Measurements from ENCODE around the gene GCSAM. TPM values are rescaled to one million over a fixed set of nuclear protein-coding genes. Genes with fewer than 3 reads are reported as not detected.

The GCSAM gene
- total RNA-seq, 2 experiments from 2014 or later: 6.5 to 6.8 TPM

DNA sequence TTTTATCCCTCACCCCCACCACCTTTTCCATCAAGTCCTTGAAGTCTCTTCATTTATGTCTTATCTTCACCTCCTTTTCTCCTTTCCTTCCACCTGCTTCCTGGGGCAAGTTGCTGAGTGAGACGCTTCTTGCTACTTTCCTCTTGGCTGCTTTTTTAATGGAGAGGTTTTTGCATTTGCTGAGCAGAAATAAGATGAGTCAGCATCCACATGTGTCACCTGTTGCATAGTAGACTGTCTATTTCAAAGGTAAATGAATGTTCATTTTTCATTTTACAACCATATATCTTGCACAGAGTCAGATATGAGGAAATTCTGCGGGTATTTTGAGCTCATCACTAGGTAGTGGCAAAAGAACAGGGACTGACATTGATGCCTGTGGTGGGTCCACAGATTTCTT lies 28.3 kb downstream of the GCSAM start:
- H3K36me3 ChIP-seq (ENCODE audit: insufficient read depth, low read length): no peaks in the 10 kb centered on the region
- intact Hi-C loops (cut with DNase I, micrococcal nuclease): no loop called here
- DNase-seq (no peak), ATAC-seq (ENCODE audit: poor library complexity) (no peak)
- Mint-ChIP-seq H3K27me3 (no peaks in the 10 kb centered on the region), H3K27ac (no peak overlapping the region), H3K4me3 (no peak overlapping the region), H3K4me1 (ENCODE audit: low read depth) (no peaks in the 10 kb centered on the region), H3K9me3 (no peaks in the 10 kb centered on the region), H3K36me3 (ENCODE audit: low read depth) (peaks cover 5% of the 10 kb centered on the region)
- ChIA-PET POLR2A (no interaction called here), CTCF (interaction anchor here (1.3 kb wide), 1 partner anchor 189 kb away, joined by 3 read pairs; the partner anchor contains the start of gene SLC9C1)
- no peaks in the 10 kb centered on the region for H3K27me3 ChIP-seq (ENCODE audit: control insufficient read depth in 1 of 2, insufficient read depth in 2 of 2, low read length in 2 of 2)
- H3K4me1 ChIP-seq (ENCODE audit: insufficient read depth, low read length): no peaks in the 10 kb centered on the region
- TF ChIP-seq CTCF (IDR thresholded peaks at IDR 0.05): no peak
- H3K9me3 ChIP-seq (ENCODE audit: control insufficient read depth in 1 of 2, insufficient read depth in 1 of 2, low read length in 2 of 2): no peaks in the 10 kb centered on the region
- H3K27ac ChIP-seq (ENCODE audit: low read depth in 1 of 2, low read length in 2 of 2): no peak overlapping the region
- no peak overlapping the region for H3K4me3 ChIP-seq (ENCODE audit: low read length)

DNA sequence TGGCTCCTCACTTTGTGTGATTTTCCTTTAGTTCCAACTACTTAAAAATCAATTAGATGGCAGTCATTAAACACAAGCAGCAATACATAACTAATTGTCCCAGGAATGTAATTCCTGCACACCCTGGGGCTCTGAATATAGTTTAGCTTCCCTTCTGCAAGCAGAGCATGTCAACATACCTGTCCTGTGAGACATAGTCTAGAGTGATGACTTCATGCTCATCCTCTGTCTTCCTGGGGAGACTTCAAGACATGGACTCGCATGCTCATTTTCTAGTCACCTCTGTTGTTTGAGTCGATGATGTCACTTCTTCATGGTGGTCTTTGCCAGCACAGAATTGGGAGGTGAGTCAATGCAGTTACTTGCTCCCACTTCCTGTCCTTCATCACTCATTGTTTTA lies 31.1 kb downstream of the GCSAM start:
- no peak overlapping the region for H3K4me3 Mint-ChIP-seq
- no peak overlapping the region for H3K27ac Mint-ChIP-seq
- CTCF ChIA-PET: no interaction called here

GRCh38 chr3:112097378-112097777 lies 35.7 kb downstream of the GCSAM start:
- POLR2A ChIA-PET: no interaction called here
- no peak overlapping the region for H3K27ac Mint-ChIP-seq
- H3K4me1 Mint-ChIP-seq (ENCODE audit: low read depth): peaks cover 12% of the 10 kb centered on the region
- no peak for TF ChIP-seq CTCF (IDR thresholded peaks at IDR 0.05)
- Histone ChIP-seq H3K27me3 (ENCODE audit: control insufficient read depth in 1 of 2, insufficient read depth in 2 of 2, low read length in 2 of 2) (no peaks in the 10 kb centered on the region), H3K4me3 (ENCODE audit: low read length) (no peak overlapping the region), H3K4me1 (ENCODE audit: insufficient read depth, low read length) (peaks cover 9% of the 10 kb centered on the region), H3K27ac (ENCODE audit: low read depth in 1 of 2, low read length in 2 of 2) (no peak overlapping the region), H3K36me3 (ENCODE audit: insufficient read depth, low read length) (no peaks in the 10 kb centered on the region), H3K9me3 (ENCODE audit: control insufficient read depth in 1 of 2, insufficient read depth in 1 of 2, low read length in 2 of 2) (no peaks in the 10 kb centered on the region)
- no peaks in the 10 kb centered on the region for H3K9me3 Mint-ChIP-seq
- no peak overlapping the region for H3K4me3 Mint-ChIP-seq
- ATAC-seq (ENCODE audit: poor library complexity): no peak
- H3K27me3 Mint-ChIP-seq: no peaks in the 10 kb centered on the region
- CTCF ChIA-PET: interaction anchor here (1.1 kb wide), 1 partner anchor 14 kb away, joined by 3 read pairs; no protein-coding TSS in a partner anchor
- peaks cover 6% of the 10 kb centered on the region for H3K36me3 Mint-ChIP-seq (ENCODE audit: low read depth)
- intact Hi-C loops (cut with DNase I, micrococcal nuclease): no loop called here
- DNase-seq: peak in 2 of 14 experiments; percentile 29 to 47

More for the DNA sequence above, 31.1 kb downstream of the GCSAM start:
- no peaks in the 10 kb centered on the region for H3K36me3 ChIP-seq (ENCODE audit: insufficient read depth, low read length)
- POLR2A ChIA-PET: no interaction called here
- Mint-ChIP-seq H3K27me3 (no peaks in the 10 kb centered on the region), H3K36me3 (ENCODE audit: low read depth) (no peaks in the 10 kb centered on the region), H3K4me1 (ENCODE audit: low read depth) (no peaks in the 10 kb centered on the region), H3K9me3 (no peaks in the 10 kb centered on the region)
- no peak for TF ChIP-seq CTCF (IDR thresholded peaks at IDR 0.05)
- no peaks in the 10 kb centered on the region for H3K27me3 ChIP-seq (ENCODE audit: control insufficient read depth in 1 of 2, insufficient read depth in 2 of 2, low read length in 2 of 2)
- no peak overlapping the region for H3K27ac ChIP-seq (ENCODE audit: low read depth in 1 of 2, low read length in 2 of 2)
- H3K4me1 ChIP-seq (ENCODE audit: insufficient read depth, low read length): no peaks in the 10 kb centered on the region
- intact Hi-C loops (cut with DNase I, micrococcal nuclease): no loop called here
- ATAC-seq (ENCODE audit: poor library complexity) (no peak), DNase-seq (no peak)
- no peaks in the 10 kb centered on the region for H3K9me3 ChIP-seq (ENCODE audit: control insufficient read depth in 1 of 2, insufficient read depth in 1 of 2, low read length in 2 of 2)
- no peak overlapping the region for H3K4me3 ChIP-seq (ENCODE audit: low read length)

All from CD4-positive, alpha-beta T cell (primary cell).